Endodermal cell (in vitro differentiated cells): ENCODE results near the gene EPHA8. TPM values are rescaled to one million over a fixed set of nuclear protein-coding genes. Genes with fewer than 3 reads are reported as not detected.

Source experiments
- DNase-seq: peaks from one replicate; pipeline ENCODE4 v3.0.0-alpha.2; 2017
- H3K27ac ChIP-seq: 2 replicates; pipeline ENCODE4 v1.5.1; 2013; ENCODE audit warnings: mild to moderate bottlenecking, low read depth, low read length, moderate library complexity
- H3K27me3 ChIP-seq: 2 replicates; pipeline ENCODE4 v1.6.1; 2013; ENCODE audit warnings: mild to moderate bottlenecking, low read length, moderate library complexity; ENCODE audit not compliant: insufficient read depth, control insufficient read depth, poor library complexity, severe bottlenecking
- H3K36me3 ChIP-seq: 2 replicates; pipeline ENCODE4 v1.7.0; 2013; ENCODE audit warnings: mild to moderate bottlenecking, low read length, moderate library complexity; ENCODE audit not compliant: control insufficient read depth, insufficient read depth
- H3K4me1 ChIP-seq: one replicate; pipeline ENCODE4 v1.7.0; 2013; ENCODE audit warnings: low read length; ENCODE audit not compliant: control insufficient read depth, insufficient read depth
- H3K4me3 ChIP-seq: 2 replicates; pipeline ENCODE4 v1.5.1; 2013; ENCODE audit warnings: mild to moderate bottlenecking, low read length, moderate library complexity
- H3K9ac ChIP-seq: 2 replicates; pipeline ENCODE4 v1.6.1; 2013; ENCODE audit warnings: mild to moderate bottlenecking, low read length, moderate library complexity; ENCODE audit not compliant: poor library complexity, severe bottlenecking; ENCODE audit errors: extremely low read depth
- H3K9me3 ChIP-seq: 2 replicates; pipeline ENCODE4 v1.6.1; 2013; ENCODE audit warnings: mild to moderate bottlenecking, low read length, moderate library complexity; ENCODE audit not compliant: control insufficient read depth
- H3K27ac Mint-ChIP-seq: 2 replicates; pipeline ENCODE4 v1.8.0; 2020; ENCODE audit warnings: mixed read lengths
- H3K27me3 Mint-ChIP-seq: 2 replicates; pipeline ENCODE4 v1.8.0; 2021; ENCODE audit warnings: mild to moderate bottlenecking, mixed read lengths; ENCODE audit not compliant: insufficient read depth
- H3K36me3 Mint-ChIP-seq: 2 replicates; pipeline ENCODE4 v1.8.0; 2020; ENCODE audit warnings: low read depth, mixed read lengths
- H3K4me1 Mint-ChIP-seq: 2 replicates; pipeline ENCODE4 v1.8.0; 2020; ENCODE audit warnings: mixed read lengths
- H3K4me3 Mint-ChIP-seq: 2 replicates; pipeline ENCODE4 v1.8.0; 2020; ENCODE audit warnings: mild to moderate bottlenecking, moderate library complexity, mixed read lengths
- H3K9me3 Mint-ChIP-seq: 2 replicates; pipeline ENCODE4 v1.8.0; 2020; ENCODE audit warnings: mild to moderate bottlenecking, mixed read lengths
- CTCF ChIP-seq: fragments of 200-600 bp; sonication (generic); conservative IDR thresholded peaks from 2 replicates; pipeline ENCODE4 v1.5.0; 2021; ENCODE audit warnings: antibody characterized with exemption, mild to moderate bottlenecking
- whole genome bisulfite sequencing, 2 experiments: methylation state at CpG; one replicate each; pipeline versions ENCODE4 v1.1.5 to v1.1.7; 2013; ENCODE audit warnings: missing lambda C conversion rate in 2 of 2, mixed read lengths in 1 of 2; ENCODE audit not compliant: insufficient coverage in 1 of 2, insufficient read length in 1 of 2; 5-methylcytosine and 5-hydroxymethylcytosine counted together
- microRNA-seq: library from miRNA; unstranded; fragments of <30 nt; microRNA quantifications from one replicate; pipeline ENCODE4 v1.2.0, GENCODE V29; 2020; ENCODE audit warnings: borderline microRNAs expressed
- total RNA-seq, 2 donors: library from RNA; stranded (reverse); fragmentation: NEBNext Ultra II Directional in 1 of 2; extraction: Animal tissue kit (Norgen Biotek cat#: 25700) in 1 of 2; gene quantifications; 2 replicates in 1 of 2; 3 replicates in 1 of 2; pipeline ENCODE4 v1.2.1, GENCODE V29; 2021

The EPHA8 gene
- total RNA-seq, 2 donors from 2014 or later: 1.5 TPM

- H3K36me3 Mint-ChIP-seq: no peaks in the 10 kb centered on the region
- no peak within 1 kb of the TSS for H3K9ac ChIP-seq
- no peak for TF ChIP-seq CTCF
- no peaks in the 10 kb centered on the region for H3K4me1 Mint-ChIP-seq
- no peak within 1 kb of the TSS for H3K27ac ChIP-seq
- no peaks in the 10 kb centered on the region for H3K9me3 Mint-ChIP-seq
- no peaks in the 10 kb centered on the region for H3K4me1 ChIP-seq
- 83 to 91% methylated on average over 8 to 13 of the region's 13 CpGs for WGBS, 2 experiments
- H3K27me3 ChIP-seq: peaks cover 16% of the 10 kb centered on the region
- H3K4me3 ChIP-seq: no peak within 1 kb of the TSS
- H3K4me3 Mint-ChIP-seq: no peak within 1 kb of the TSS
- peaks cover 11% of the 10 kb centered on the region for H3K27me3 Mint-ChIP-seq
- no peaks in the 10 kb centered on the region for H3K9me3 ChIP-seq
- no peaks in the 10 kb centered on the region for H3K36me3 ChIP-seq
- no peak within 1 kb of the TSS for H3K27ac Mint-ChIP-seq
- DNase-seq: no peak
Observed at GRCh38 chr1:22652881-22653316, 89.6 kb downstream of the EPHA8 start, which contains the start of gene C1QB. TSS of gene C1QB (plus strand) at chr1:22653236. CDS start at chr1:22659463, 6,227 bp downstream.

Small RNA genes lying within 50 kb of the gene (microRNA-seq; reads per million reads assigned to microRNA genes)
- not detected for gene MIR6127

Other genes starting within 250 kb of the EPHA8 start
- 10 to 100 TPM; 18.5 to 29.7 TPM for gene ZBTB40, start 111.6 kb upstream of the EPHA8 start, total RNA-seq
- not detected for gene C1QA, start 73.1 kb downstream of the EPHA8 start, total RNA-seq
- not detected for gene C1QC, start 80.1 kb downstream of the EPHA8 start, total RNA-seq
- not detected for gene C1QB, start 89.7 kb downstream of the EPHA8 start, total RNA-seq
- gene EPHB2, start 147.3 kb downstream of the EPHA8 start, total RNA-seq: 10 to 100 TPM; 34.0 to 50.7 TPM